ENCODE results near the gene IPP.
"Not testable (repeated sequence)": the region's sequence is repeated elsewhere in the genome, so short reads cannot be mapped to it uniquely, and the experiment has no call there.

The IPP gene

DNA sequence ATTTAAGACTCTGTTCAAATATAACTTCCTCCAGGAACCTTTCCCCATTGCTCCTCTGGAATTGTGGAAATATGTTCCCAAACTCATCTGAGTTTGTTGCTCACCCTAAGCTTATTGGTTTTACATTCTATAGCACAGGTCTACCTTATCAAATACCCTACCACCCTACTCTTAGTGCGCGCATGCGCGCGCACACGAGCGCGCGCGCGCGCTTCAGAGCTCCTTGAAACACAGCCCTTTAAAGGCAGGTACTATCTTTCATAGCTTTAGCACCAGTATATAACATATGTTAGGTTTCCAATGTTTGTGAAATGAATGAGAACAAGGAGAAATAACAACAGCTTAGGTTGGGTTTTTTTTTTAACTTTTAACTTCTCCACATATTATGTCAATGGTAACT is 3.5 kb downstream of the IPP start:
- no peak overlapping the region for H3K4me3 ChIP-seq (ENCODE audit: low read depth, low read length)

DNA sequence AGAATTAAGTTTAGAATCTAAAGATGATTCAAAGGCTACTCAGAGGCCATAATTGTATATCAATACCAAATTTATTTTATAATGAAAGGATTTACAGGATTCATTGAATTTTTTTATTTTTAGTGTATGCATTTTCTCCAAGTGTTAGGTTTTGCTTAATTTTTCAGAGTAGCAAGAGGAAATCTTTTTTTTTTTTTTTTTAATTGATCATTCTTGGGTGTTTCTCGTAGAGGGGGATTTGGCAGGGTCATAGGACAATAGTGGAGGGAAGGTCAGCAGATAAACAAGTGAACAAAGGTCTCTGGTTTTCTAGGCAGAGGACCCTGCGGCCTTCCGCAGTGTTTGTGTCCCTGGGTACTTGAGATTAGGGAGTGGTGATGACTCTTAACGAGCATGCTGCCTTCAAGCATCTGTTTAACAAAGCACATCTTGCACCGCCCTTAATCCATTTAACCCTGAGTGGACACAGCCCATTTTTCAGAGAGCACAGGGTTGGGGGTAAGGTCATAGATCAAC is 10.8 kb downstream of the IPP start:
- not testable (repeated sequence) for H3K4me3 ChIP-seq (ENCODE audit: low read depth, low read length)

DNA sequence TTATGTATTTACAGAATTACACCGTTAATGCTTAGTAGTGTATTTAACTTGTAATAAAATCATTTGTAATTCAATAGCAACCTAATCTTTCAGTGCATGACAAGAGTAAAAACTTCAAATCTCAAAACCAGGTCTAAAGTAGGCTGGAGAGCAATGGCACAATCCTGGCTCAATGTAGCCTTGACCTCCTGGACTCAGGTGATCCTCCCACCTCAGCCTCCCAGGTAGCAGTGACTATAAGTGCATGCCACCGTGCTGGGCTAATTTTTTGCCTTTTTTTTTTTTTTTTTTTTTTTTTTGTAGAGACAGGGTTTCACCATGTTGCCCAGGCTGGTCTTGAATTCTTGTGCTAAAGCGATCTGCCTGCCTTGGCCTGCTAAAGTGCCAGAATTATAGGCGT is 11.3 kb downstream of the IPP start:
- no peak overlapping the region for H3K4me3 ChIP-seq (ENCODE audit: low read depth, low read length)

DNA sequence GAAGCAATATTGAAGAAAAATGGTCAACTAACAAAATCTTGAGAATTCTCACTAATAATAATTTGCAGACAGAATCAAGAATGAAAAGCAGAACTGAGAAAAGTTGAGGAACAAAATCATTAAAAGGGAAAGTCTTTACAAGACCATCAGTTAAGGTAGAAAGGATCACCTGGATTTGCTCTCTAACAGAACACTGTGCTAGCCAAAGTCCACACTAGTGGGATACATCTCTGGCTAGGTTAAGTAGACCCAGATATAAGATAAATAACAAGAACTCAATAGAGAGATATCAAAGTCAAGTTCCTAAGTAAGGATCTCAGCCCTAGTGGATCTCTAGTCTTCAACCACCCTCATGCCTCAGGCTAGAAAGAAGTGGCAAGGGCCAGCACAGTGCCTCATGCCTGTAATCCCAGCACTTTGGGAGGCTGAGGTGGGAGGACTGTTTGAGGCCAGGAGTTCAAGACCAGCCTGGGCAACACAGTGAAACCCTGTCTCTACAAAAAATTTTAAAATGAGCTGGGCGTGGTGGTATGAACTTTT is 19.6 kb downstream of the IPP start:
- H3K4me3 ChIP-seq (ENCODE audit: low read depth, low read length): no peak overlapping the region

DNA sequence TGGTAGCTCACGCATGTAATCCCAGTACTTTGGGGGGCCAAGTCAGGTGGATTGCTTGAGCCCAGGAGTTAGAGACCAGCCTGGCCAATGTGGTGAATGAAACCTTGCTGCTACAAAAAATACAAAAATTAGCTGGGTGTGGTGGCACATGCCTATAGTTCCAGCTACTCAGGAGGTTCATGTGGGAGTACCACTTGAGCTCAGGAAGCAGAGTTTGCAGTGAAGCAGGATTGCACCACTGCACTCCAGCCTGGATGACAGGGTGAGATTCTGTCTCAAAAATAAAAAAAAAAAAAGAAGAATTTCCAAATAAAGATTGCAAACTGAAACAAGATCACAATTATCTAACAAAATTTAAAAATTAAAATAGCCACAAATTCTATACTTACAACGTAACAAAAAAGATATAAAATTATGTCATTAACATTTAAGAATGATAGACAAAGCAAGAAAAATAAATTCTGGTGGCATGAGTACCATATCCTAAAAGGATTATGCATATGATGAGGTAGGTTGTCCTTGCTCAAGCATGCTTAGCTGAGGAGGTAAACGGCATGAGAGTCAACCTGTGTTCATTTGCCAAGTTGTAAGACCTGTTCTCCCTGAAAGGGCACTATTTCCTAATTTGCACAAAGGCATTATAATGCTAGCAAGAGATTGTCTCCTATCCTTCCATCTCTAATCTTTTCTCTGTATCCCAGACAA is 20.2 kb downstream of the IPP start:
- no peak overlapping the region for H3K4me3 ChIP-seq (ENCODE audit: low read depth, low read length)

DNA sequence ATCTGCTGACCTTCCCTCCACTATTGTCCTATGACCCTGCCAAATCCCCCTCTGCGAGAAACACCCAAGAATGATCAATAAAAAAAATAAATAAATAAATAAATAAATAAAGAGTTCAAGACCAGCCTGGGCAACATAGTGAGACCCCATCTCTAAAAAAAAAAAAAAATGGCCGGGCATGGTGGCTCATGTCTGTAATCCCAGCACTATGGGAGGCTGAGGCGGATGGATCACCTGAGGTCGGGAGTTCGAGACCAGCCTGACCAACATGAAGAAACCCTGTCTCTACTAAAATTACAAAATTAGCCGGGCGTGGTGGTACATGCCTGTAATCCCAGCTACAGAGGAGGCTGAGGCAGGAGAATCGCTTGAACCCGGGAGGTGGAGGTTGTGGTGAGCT is 24.4 kb downstream of the IPP start:
- H3K4me3 ChIP-seq (ENCODE audit: low read depth, low read length): not testable (repeated sequence)

DNA sequence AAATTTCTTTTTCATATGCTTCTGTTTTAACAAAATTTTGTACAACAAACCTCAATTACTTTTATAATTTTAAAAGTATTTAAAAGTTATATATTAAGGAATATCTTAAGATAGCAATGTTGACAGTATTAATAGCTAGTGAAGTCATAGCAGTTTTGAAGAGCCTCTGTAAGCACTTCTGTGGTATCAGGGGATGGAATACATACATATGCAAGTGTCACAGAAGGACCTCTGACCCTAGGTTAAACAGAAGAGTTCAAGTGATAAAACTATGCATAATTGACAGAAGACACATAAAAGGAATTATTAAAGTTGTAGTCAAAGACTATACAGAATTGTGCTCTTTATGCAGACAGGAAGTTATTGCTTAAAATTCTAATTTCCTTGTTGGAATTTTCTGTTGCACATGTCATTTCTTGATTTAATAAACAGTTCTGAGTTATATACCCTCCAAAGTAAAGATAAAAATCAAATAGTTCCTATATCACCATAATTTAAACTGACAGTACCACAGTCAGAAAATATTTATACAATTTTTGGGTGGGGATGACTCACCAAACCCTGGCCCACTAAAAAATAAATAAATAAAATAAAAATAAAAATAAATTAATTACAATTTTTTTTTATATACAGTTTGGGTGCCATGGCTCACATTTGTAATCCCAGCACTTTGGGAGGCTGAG is 27.1 kb downstream of the IPP start:
- no peak overlapping the region for H3K4me3 ChIP-seq (ENCODE audit: low read depth, low read length)

DNA sequence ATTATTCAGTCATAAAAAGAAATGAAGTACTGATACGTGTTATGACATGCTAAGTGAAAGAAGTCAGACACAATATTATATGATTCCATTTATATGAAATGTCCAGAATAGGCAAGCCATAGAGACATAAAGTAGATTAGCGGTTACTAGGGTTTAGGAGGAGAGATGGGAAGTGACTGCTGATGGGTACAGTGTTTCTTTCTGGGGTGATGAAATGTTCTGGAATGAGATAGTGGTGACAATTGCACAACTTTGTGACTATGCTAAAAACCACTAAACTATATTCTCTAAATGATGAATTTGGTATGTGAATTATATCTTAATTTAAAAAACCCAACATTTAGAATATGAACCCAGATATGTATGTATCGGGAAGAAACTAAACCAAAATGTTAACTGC is 27.6 kb downstream of the IPP start:
- no peak overlapping the region for H3K4me3 ChIP-seq (ENCODE audit: low read depth, low read length)

DNA sequence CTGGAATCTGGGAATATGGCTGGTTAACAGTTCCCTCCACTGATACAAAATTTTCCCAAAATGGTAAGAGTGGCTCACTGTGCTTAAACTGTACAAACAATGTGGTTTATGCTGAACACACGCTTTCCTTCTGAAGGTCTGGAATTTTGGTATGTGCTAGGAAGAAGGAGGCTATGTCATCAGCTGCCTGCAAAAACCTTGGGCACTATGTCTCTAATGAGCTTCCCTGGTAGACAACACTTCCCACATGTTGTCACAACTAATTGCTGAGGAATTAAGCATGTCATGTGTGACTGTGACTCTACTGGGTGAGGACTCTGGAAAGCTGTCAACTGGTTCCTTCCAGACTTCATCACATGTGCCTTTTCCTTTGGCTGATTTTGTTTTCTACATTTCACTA is 29.2 kb downstream of the IPP start:
- H3K4me3 ChIP-seq (ENCODE audit: low read depth, low read length): no peak overlapping the region

DNA sequence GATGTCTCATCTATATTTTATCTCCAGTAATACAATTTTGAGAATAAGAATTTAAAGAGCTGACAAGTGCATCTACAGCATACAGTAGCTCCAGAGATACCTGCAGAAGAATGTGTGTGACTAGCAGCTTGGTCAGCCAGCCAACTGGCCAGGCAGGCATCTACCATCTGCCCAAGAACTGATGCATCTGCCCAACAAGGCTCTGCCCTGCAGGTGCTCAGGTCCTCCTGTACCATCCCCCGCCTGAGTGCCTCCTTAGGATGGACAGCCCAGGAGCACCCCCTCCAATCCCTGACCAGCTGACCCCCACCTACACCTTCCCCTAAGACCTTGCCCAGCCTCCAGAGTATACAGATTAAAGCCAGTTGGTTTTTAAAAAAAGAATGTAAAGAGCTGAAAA is 32.2 kb downstream of the IPP start:
- no peak overlapping the region for H3K4me3 ChIP-seq (ENCODE audit: low read depth, low read length)

DNA sequence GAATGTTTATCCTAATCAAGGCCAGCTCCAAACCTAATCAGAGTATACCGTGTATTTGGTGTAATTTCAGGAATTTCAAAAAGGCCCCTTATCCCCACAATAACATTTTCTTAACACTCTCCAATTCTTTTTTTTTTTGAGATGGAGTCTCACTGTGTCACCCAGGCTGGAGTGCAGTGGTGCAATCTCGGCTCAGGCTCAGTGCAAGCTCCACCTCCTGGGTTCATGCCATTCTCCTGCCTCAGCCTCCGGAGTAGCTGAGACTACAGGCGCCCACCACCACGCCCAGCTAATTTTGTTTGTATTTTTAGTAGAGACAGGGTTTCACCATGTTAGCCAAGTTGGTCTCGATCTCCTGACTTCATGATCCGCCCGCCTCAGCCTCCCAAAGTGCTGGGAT is 33.1 kb downstream of the IPP start:
- not testable (repeated sequence) for H3K4me3 ChIP-seq (ENCODE audit: low read depth, low read length)

DNA sequence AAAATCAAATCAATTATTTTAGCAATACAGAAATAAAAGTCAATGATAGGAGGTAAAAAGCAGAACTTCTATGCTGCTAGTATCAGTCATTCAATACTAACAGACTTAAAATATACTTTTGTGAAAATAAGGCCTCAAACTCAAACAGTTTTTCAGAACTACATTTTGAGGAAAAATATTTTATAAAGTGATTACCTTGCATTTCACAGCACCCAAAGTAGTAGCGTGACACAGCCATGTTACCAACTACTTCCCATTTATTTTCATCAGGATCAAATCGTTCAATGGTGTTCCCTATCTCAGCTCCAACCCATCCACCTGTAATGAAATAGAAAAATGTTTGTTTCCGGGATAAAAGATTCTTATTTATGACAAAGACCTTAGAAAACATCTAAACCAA is 33.8 kb downstream of the IPP start:
- H3K4me3 ChIP-seq (ENCODE audit: low read depth, low read length): no peak overlapping the region

DNA sequence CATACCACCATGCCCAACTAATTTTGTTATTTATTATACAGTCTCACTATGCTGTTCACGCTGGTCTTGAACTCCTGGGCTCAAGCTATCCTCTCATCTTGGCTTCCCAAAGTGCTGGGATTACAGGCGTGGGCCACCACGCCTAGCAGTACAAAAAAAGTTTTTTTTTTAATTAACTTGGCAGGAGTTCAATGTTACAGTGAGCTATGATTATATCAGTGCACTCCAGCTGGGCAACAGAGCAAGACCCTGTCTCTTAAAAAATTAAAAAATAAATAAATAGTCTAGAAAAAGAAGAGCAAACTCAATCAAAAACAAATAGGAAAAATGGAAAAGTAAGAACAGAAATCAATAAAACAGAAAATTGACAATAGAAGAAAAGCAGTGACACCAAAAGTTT is 36.7 kb downstream of the IPP start:
- no peak overlapping the region for H3K4me3 ChIP-seq (ENCODE audit: low read depth, low read length)

DNA sequence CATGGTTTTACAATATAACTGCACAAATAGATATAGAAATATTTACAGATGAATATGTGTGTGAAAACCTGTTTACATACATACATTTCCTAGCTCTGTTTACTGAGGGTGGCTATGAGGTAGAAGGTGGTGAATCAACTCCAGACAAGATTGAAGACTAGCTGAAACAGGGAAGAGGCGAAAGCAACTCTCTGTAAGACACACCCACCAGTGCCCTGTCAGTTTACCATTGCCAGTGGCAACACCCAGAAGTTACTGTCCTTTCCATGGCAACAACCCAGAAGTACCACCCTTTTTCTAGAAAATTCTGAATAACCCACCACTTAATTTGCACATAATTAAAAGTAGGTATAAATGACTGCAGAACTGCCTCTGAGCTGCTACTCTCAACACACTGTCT is 45.8 kb downstream of the IPP start:
- no peak overlapping the region for H3K4me3 ChIP-seq (ENCODE audit: low read depth, low read length)

DNA sequence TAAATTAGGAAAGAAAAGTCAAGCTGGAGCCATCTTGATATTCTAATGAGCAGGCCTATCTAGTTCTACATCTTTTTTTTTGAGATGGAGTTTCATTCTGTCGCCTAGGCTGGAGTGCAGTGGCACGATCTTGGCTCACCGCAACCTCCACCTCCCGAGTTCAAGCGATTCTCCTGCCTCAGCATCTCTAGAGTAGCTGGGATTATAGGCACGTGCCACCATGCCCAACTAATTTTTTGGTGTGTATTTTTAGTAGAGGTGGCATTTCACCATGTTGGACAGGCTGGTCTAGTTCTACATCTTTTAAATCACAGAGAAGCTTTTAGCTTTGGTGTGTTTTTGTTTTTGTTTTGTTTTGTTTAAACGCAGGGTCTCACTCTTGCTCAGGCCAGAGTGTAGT is 55.6 kb downstream of the IPP start:
- no peak overlapping the region for H3K4me3 ChIP-seq (ENCODE audit: low read depth, low read length)

DNA sequence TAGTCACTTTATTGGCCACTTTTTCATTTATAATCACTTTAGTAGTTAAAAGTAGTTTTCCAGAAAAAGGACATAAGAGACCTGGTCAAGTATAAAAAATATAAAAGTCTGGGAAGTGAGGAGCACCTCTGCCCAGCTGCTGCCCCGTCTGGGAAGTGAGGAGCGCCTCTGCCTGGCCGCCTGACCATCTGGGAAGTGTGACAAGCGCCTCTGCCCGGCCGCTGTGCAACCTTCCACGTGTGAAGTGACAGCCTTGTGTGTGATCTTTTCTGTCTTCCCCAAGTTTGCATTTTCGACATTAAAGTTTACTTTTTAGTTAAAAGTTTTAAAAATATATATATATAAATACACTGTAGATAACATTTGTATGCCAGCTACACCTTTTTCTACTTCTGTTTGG is 56.6 kb downstream of the IPP start:
- H3K4me3 ChIP-seq (ENCODE audit: low read depth, low read length): not testable (repeated sequence)

DNA sequence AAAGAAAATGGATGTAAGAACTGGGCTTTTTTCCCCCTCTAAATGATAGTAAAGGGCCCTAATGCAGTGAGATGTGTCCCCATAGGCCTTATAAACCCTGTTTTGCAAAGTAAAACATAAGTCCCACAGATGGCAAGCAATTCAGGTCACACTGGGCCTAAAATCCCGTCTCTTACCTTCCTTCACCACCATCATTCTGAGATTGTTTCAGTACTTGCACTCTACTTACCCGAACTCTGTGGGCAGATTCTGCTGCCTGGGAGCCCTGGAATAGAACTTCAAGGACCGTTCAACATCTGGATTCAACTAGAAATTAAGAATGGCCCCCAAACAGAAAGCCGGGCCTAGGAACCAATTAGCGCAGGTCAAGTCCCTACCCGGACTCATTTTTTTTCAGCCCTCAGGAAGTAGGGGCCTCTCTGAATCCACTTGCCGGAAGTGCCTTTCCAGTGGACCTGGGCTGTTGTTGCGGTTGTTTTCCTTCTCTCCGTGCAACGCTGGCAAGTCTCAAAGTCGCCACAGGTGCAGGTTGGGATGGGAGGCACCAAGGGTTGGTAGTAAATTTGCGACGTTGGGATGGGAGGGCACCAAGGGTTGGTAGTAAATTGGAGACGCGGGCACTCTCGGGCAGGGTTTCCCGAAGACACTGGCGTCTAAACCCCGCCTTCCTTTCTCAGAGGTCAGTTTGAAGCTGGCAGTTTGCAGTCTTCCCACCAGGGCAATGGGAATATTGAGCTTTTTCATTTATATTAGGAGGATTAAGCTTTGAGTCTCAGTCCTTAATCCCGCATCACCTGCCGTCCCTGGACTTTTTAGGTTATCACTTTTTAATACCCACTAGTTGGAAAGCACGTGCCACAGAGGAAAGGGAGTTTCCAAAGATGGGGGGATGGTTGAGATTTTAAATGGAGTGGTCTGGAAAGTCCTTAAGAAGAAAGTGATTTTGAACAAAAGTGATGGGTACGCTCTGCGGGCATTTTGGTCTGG is 62.4 kb downstream of the IPP start, which contains the start of gene TMEM69:
TSS of gene TMEM69 (plus strand) at position 428 of the 987 bp plus-strand sequence. CDS start 2,888 bp downstream, outside the sequence.
- H3K4me3 ChIP-seq (ENCODE audit: low read depth, low read length): peak within 1 kb of the TSS; percentile 96

DNA sequence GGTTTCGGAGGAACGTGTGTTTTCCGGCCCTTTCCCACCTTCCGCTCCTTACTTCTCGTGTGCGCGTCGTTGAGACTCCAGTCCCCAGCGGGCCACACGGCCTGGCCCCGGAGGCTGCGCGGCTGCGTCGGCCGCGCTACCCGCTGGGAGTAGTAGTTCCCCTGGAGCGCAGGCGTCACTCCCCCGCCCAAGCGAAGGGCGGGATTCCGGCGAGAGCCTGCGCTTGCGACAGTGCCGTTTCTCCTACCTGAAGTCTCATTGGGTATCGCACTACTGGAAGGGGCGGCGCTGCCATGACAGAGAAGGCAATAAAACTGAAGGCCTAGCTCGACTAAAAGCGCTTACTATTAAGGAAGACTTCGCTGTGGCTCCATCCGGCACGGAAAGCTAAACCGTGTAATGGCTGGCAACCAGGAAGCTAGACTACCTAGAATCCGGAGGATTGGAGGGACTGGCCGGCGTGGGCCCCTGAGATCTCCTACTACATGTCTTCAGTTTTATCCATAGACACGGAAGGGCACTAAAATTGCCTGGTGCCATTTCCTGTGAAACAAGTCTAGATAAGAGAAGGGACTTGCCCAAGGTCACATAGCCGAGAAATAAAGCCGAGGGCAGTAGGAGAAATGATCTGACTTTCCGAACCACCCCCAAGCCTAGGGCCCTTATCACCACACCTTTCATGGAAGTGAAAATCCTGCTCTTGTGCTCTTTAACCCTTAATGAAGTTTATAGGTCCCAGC is 63.3 kb downstream of the IPP start:
- H3K4me3 ChIP-seq (ENCODE audit: low read depth, low read length): peak overlapping the region; percentile 96

DNA sequence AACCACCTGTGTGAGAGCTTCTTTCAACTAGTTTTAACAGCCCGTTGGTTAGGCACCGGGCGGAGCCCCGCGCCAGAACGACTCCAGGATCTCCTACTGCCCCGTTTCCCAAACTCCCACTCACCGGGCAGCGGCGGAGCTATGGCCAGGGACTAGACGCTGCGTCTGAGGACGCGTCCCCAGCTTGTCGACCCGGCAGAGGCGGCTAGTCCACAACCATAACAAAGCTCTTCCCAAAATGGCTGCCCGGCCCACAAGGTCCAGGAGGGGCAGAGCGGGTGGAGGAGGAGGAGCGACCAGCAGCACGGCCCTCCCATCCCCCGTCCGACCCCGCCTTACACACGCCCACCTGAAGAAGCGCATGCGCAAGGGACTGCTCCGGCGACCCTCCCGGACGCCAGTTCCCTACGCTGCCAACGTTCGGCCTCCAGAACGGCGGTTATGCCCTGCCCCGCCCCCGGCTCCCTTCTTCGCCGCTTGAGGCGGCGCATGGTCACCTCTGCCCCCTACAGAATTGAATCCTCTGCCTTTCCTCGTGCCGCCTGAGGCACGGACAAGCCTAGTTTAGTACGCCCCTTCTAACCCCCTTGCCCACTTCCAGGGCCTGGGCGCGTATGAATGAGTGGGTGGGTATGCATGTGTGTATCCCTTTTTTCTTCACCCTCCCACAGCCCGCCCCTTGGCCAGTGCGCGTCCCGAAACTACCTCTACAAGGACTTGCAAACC is 64.0 kb downstream of the IPP start, which contains the start of gene GPBP1L1:
TSS of gene GPBP1L1 (minus strand) at position 246 of the 726 bp plus-strand sequence. CDS start 27,446 bp downstream, outside the sequence.
- H3K4me3 ChIP-seq (ENCODE audit: low read depth, low read length): peak within 1 kb of the TSS; percentile 96

DNA sequence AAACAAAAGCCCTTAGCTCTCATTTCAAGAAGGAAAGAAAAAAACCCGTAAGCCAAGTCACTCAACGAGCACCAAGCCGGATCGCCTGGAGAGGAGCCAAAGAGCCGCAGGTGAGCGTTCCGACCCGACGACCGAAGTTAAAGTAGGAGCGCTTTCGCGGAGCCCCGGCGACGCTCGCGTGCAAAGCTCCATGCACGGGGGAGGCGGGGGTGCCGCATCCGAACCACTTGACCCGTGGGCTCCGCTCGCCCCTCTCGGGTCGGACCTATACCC is 64.5 kb downstream of the IPP start:
- H3K4me3 ChIP-seq (ENCODE audit: low read depth, low read length): peak overlapping the region; percentile 96

Data from iPS-11a (cell line).